HUES48 (cell line): ENCODE data around the gene KRAS.

Experiments used
- H3K27ac ChIP-seq: one replicate; pipeline ENCODE4 v1.7.0; 2013; ENCODE audit warnings: low read depth, low read length, inconsistent platforms
- H3K27me3 ChIP-seq: 2 replicates; pipeline ENCODE4 v1.6.1; 2013; ENCODE audit warnings: mild to moderate bottlenecking, low read length; ENCODE audit not compliant: control insufficient read depth, insufficient read depth
- H3K36me3 ChIP-seq: 2 replicates; pipeline ENCODE4 v1.6.1; 2013; ENCODE audit warnings: low read length; ENCODE audit not compliant: control insufficient read depth, insufficient read depth
- H3K4me1 ChIP-seq: 2 replicates; pipeline ENCODE4 v1.6.1; 2013; ENCODE audit warnings: mild to moderate bottlenecking, low read length; ENCODE audit not compliant: control insufficient read depth, insufficient read depth
- H3K4me3 ChIP-seq: 2 replicates; pipeline ENCODE4 v1.5.1; 2013; ENCODE audit warnings: mild to moderate bottlenecking, low read depth, low read length
- H3K9ac ChIP-seq: 2 replicates; pipeline ENCODE4 v1.6.1; 2013; ENCODE audit warnings: mild to moderate bottlenecking, low read depth, low read length, moderate library complexity
- H3K9me3 ChIP-seq: 2 replicates; pipeline ENCODE4 v1.6.1; 2013; ENCODE audit warnings: low read length; ENCODE audit not compliant: control insufficient read depth, insufficient read depth

Gene KRAS

DNA sequence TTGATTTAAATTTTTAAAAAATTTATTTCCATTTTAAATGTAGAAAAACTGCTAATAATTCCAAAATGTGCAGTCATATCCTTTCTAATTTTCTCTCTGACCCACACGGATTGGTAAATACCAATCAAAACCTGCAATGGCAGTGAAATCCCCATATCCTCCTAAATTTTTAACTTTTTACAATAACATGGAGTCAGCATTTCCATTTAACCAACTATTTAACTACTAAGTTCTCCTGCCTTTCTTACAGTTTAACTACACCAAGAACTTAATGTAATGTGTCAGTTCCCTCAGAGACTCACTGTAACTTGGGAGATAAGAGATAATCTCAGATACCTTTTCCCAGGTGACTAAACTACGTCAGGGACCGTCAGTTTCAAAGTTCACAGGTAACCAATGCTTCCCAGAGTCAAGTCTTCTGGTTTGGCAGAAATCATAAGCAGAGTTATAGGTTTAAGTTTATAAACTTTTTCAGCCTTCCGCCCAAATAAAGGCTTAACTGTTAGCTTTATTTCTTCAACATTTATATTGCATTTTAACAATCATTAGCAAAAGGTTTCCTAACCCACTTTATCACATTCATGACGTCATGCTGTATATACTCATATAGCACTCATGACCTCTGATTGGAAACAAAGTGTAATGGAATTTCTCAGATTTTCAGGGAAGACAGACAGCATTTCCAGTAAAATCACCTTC is 7.6 kb downstream of the KRAS start:
- no peaks in the 10 kb centered on the region for H3K4me1 ChIP-seq
- H3K27me3 ChIP-seq, result no peaks in the 10 kb centered on the region
- H3K9ac ChIP-seq, result no peak overlapping the region
- H3K4me3 ChIP-seq, result no peak overlapping the region
- peak overlapping the region; percentile 38 for H3K27ac ChIP-seq
- H3K9me3 ChIP-seq, result no peaks in the 10 kb centered on the region
- H3K36me3 ChIP-seq, result peaks cover 59% of the 10 kb centered on the region

- H3K27me3 ChIP-seq, result no peaks in the 10 kb centered on the region
- H3K4me1 ChIP-seq, result no peaks in the 10 kb centered on the region
- no peak overlapping the region for H3K27ac ChIP-seq
- H3K36me3 ChIP-seq, result peaks cover 75% of the 10 kb centered on the region
- H3K4me3 ChIP-seq, result no peak overlapping the region
- no peak overlapping the region for H3K9ac ChIP-seq
- no peaks in the 10 kb centered on the region for H3K9me3 ChIP-seq
Measured at GRCh38 chr12:25241167-25242020, 9.3 kb downstream of the KRAS start.

DNA sequence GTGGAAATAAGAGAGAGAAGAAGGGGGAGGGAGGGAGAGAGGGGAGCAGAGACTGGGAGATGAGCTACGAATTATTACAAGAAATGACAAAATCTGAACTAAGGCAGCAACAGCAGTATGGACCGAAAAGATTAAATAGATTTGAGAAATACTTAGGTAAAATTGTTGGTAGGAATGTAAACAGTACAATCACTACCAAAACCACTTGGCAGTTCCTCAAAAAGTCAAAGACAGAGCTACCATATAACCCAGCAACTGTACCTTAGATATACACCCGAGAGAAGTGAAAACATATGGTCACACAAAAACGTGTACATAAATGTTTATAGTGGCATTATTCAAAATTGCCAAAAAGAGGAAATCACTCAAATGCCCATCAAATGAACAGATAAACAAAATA is 14.1 kb downstream of the KRAS start:
- Histone ChIP-seq H3K4me1 (no peaks in the 10 kb centered on the region), H3K9me3 (no peaks in the 10 kb centered on the region), H3K27me3 (no peaks in the 10 kb centered on the region), H3K36me3 (peaks cover 65% of the 10 kb centered on the region), H3K27ac (no peak overlapping the region), H3K4me3 (no peak overlapping the region), H3K9ac (no peak overlapping the region)

GRCh38 chr12:25236190-25236589 is 14.5 kb downstream of the KRAS start:
- Histone ChIP-seq H3K27ac (no peak overlapping the region), H3K4me1 (no peaks in the 10 kb centered on the region), H3K9me3 (no peaks in the 10 kb centered on the region), H3K36me3 (peaks cover 65% of the 10 kb centered on the region), H3K9ac (no peak overlapping the region), H3K27me3 (no peaks in the 10 kb centered on the region), H3K4me3 (no peak overlapping the region)

- no peaks in the 10 kb centered on the region for H3K27me3 ChIP-seq
- peaks cover 38% of the 10 kb centered on the region for H3K36me3 ChIP-seq
- no peak overlapping the region for H3K9ac ChIP-seq
- no peak overlapping the region for H3K27ac ChIP-seq
- no peaks in the 10 kb centered on the region for H3K9me3 ChIP-seq
- H3K4me3 ChIP-seq, result no peak overlapping the region
- H3K4me1 ChIP-seq, result no peaks in the 10 kb centered on the region
Measured at GRCh38 chr12:25213338-25213737, 37.4 kb downstream of the KRAS start.

DNA sequence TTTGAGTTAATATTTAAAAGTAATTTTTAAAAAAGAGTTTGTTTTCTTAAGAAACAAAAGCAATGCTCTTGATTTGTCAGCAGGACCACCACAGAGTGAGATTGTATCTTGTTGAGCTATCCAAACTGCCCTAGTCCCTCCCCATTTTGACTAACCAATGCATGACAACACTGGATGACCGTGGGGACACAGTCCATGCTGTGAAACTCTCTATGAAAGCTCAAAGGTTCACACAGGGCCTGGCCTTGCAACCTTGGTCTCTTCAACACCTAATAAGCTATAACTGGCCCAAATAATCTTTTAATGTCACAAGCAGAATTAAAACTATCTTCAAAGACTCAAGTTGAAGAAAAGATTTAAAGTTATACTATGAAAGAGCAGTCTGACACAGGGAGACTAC is 42.2 kb downstream of the KRAS start:
- Histone ChIP-seq H3K9ac (no peak overlapping the region), H3K36me3 (peaks cover 57% of the 10 kb centered on the region), H3K4me1 (no peaks in the 10 kb centered on the region), H3K27me3 (no peaks in the 10 kb centered on the region), H3K27ac (no peak overlapping the region), H3K9me3 (no peaks in the 10 kb centered on the region), H3K4me3 (no peak overlapping the region)

- no peaks in the 10 kb centered on the region for H3K4me1 ChIP-seq
- H3K9me3 ChIP-seq, result no peaks in the 10 kb centered on the region
- H3K4me3 ChIP-seq, result no peak overlapping the region
- no peak overlapping the region for H3K9ac ChIP-seq
- H3K27me3 ChIP-seq, result no peaks in the 10 kb centered on the region
- H3K27ac ChIP-seq, result no peak overlapping the region
- H3K36me3 ChIP-seq, result peaks cover 52% of the 10 kb centered on the region
Measured at GRCh38 chr12:25207846-25208245, 42.9 kb downstream of the KRAS start.

- no peak overlapping the region for H3K27ac ChIP-seq
- H3K27me3 ChIP-seq, result no peaks in the 10 kb centered on the region
- H3K4me1 ChIP-seq, result no peaks in the 10 kb centered on the region
- H3K36me3 ChIP-seq, result peaks cover 52% of the 10 kb centered on the region
- H3K4me3 ChIP-seq, result no peak overlapping the region
- no peak overlapping the region for H3K9ac ChIP-seq
- H3K9me3 ChIP-seq, result no peaks in the 10 kb centered on the region
Measured at GRCh38 chr12:25207411-25207810, 43.3 kb downstream of the KRAS start.

DNA sequence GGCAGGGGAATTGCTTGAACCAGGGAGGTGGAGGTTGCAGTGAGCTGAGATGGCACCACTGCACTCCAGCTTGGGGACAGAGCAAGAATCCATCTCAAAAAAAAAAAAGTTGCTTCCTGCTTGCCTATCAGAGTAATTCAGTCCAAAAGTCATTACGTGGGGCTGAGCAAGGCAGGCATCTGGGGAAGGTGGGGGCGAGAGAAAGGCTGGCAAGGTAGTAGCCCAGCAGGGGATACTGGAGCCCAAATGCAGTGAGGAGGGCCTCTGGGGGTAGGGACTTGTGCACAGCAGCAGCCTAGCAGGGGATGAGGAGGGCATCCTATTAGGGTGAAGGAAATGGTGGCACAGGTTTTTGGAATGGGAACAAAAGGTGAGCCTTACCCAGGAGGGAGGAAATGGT is 48.6 kb downstream of the KRAS start:
- Histone ChIP-seq H3K4me1 (no peaks in the 10 kb centered on the region), H3K27me3 (no peaks in the 10 kb centered on the region), H3K27ac (no peak overlapping the region), H3K9me3 (no peaks in the 10 kb centered on the region), H3K9ac (no peak overlapping the region), H3K36me3 (peaks cover 19% of the 10 kb centered on the region), H3K4me3 (no peak overlapping the region)

DNA sequence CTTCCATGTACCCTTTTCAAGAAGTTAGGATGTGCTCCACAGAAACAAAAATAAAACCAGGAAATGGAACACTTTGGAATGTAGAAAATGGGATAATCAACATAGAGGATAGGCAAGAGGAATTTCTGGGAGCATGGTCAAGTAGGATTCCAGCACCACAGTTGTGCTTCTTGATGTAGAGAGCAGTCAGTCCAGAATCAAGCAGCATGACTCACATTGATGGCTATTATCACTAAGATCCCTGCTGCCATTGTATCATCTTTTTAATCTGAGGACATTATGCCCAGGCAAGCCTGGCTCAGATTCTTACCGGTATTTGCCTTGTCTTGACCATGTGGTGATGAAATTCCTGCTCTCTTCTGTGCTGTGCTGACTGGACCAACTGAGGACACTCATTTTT is 50.0 kb downstream of the KRAS start:
- Histone ChIP-seq H3K9ac (no peak overlapping the region), H3K9me3 (no peaks in the 10 kb centered on the region), H3K27ac (no peak overlapping the region), H3K4me3 (no peak overlapping the region), H3K4me1 (peaks cover 3% of the 10 kb centered on the region; the same call in 1 of the 2 replicates), H3K27me3 (no peaks in the 10 kb centered on the region), H3K36me3 (peaks cover 9% of the 10 kb centered on the region; the same call in 1 of the 2 replicates)

GRCh38 chr12:25197608-25198007 is 53.1 kb downstream of the KRAS start:
- no peaks in the 10 kb centered on the region for H3K27me3 ChIP-seq
- H3K36me3 ChIP-seq, result no peaks in the 10 kb centered on the region
- H3K9ac ChIP-seq, result no peak overlapping the region
- H3K4me3 ChIP-seq, result no peak overlapping the region
- H3K27ac ChIP-seq, result no peak overlapping the region
- peaks cover 3% of the 10 kb centered on the region; the same call in 1 of the 2 replicates for H3K4me1 ChIP-seq
- no peaks in the 10 kb centered on the region for H3K9me3 ChIP-seq
